NK-92 treated with Interleukin-12 subunit alpha and Interleukin-12 subunit beta, amount 100 ng/mL, for 24 hours (cell line): Measurements from ENCODE around the gene TNFSF8.
A peak's percentile ranks its signal among the peaks of the same experiment; 100 is the strongest.

Experiments
- DNase-seq: peaks from one replicate; lab custom pipeline; 2025; lab: John Stamatoyannopoulos, UW

The TNFSF8 gene

GRCh38 chr9:114902786-114903524 is 27.4 kb downstream of the TNFSF8 start:
- no peak for DNase-seq

DNA sequence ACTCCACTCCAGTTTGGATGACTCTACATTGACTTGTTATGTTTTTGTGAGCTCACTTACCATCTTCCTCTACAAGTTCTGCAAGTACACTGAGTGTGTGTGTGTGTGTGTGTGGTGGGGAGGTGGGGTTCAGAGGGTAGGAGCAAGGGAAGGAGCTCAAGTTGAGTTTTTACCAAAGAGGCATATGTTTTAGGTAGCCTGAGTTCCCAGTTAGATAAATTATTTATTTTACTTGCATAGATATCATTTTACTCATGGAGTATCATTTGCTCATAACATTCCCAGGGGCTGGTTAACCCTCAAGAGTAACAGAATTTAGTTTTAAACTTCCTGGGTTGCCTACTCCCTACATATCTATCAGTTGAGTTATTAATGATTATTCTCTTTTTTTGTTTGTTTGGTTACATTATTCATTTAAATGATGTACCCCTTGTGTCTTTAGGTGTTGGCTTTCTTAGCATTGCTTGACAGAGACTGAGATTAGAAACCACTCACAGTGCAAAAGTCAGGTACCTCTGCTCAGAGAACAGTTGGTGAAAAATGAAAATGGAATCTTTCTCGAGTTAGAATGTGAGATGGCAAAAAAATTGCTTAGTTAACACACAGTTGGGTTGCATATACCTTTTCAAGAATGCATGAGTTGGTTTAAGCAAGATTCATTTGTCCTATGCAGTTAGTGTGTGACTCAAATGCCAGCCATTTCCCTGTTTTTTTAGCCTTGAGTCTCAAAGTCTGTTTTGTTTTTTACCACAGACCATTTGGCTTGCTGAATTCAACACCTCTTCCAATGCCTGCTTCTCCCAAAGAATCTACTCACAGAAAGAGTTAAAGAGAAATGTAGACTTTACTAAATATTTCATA is 29.2 kb downstream of the TNFSF8 start:
- DNase-seq, result no peak

DNA sequence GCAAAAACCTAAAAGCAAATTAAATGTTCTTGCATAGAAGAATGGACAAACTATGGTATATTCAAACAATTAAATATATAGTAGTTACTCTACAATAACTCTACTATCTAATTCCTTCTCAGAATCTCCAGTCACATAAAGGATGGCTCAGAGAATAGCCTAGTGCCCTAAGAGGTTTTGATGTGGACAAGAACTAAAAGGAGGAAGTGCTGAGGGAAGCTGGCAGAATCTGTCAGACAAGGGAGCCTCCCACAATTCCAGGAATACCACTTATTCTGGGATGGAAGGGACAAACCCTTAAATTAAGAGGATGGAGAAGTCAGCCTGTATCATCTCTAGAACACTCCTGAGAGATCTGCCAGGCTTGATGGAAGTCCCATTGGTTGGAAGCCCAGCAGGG is 30.4 kb downstream of the TNFSF8 start:
- DNase-seq, result no peak

- DNase-seq, result no peak
Measured at GRCh38 chr9:114899461-114899860, 30.9 kb downstream of the TNFSF8 start.

GRCh38 chr9:114898741-114899140 is 31.6 kb downstream of the TNFSF8 start:
- DNase-seq, result peak; percentile 65

DNA sequence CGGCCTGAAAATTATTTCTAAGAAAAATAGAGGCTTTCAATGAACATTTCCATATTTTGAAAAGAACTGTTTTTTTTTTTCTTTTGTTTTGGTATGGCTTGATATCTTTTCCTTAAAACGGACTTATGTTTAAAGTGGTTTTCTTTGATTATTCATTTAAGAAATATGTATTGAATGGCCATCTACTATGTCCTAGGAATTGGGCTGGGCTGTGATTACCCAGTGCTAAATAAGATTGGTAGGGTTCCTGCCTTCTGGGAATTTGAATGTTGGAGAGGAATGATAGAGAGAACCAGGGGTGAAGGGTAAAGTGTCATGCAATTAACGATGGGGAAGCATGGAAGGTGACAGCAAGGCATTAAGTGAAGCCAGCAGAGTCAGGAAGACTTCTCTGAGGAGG is 33.2 kb downstream of the TNFSF8 start:
- no peak for DNase-seq

GRCh38 chr9:114896344-114896743 is 34.0 kb downstream of the TNFSF8 start:
- DNase-seq, result no peak

DNA sequence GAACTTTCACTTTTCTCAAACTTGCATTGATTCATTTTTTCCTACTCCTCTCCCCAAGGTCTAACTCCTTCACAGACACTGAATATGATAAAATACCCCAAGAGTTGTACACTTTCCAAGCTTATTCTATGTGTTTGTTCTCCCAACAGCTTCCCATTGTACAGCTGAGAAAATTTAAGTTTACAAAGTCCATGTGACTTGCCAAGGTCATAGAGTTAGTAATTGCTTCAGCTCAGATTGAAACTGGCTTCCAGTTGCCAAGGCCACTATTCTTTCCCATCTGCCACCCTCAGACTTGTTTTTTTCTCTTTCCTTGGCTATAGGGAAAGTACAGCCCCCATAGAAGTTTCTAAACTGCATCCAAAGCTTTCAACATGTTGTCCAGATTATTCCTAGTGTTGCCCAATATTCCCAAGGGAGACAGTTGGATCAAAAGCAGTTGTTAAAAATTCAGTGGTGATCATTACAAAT is 34.8 kb downstream of the TNFSF8 start:
- no peak for DNase-seq

- no peak for DNase-seq
Measured at GRCh38 chr9:114894609-114895433, 35.6 kb downstream of the TNFSF8 start.

- no peak for DNase-seq
Measured at GRCh38 chr9:114894206-114894605, 36.2 kb downstream of the TNFSF8 start.

DNA sequence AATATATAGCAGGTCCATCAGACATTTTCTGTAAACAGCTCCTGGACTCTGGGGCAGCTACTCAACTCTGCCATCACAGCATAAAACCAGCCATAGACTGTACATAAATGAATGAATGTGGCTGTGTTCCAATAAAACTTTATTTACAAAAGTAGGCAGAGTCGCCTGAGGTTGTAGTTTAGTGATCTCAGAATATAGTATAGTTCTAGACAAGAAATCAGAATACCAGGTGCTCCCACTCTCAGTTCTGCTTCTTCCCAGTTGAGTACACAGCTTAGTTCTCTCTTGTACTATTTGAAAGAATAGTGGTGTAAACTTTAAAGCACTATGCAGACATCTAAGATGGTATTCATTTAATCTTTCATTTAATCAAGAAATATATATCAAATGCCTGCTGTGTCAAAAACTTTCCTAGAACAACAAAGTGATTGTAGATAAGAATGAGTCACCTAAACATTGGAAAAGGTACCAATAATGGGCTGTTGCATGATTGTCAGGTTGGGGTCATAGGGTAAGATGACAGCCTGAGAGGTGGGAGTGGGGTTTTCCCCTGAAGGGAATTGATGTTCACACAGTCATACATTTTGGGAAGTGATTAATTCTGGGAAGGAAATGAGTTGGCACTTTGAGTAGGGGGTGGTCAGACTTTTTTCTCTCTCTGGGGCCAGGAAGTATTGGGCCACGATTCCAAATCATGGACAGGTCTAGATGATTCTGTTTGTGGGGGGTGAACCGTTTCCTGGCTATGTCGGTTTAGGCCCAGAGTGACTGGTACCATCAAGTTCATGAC is 37.0 kb downstream of the TNFSF8 start:
- no peak for DNase-seq

DNA sequence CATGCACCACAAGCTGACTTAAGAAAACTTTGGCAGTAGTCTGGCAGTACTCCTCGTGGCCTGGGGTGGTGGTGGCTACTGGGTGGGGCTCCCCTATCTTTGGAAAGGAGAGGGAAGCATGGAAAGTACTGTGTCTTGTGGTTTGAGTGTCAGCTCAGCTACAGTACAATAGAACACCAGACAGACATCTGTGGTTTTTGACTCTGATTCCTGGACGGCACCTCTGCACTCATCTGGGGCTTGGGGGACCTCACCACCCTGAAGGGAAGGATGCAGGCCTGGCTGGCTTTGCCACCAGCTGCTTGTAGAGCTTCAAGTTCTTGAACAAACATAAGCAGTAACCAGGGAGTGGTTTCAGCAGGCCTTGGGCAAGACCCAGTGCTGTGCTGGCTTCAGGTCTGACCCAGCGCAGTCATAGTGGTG is 40.6 kb downstream of the TNFSF8 start:
- peak; percentile 16 for DNase-seq

GRCh38 chr9:114888607-114889006 is 41.8 kb downstream of the TNFSF8 start:
- DNase-seq, result no peak

DNA sequence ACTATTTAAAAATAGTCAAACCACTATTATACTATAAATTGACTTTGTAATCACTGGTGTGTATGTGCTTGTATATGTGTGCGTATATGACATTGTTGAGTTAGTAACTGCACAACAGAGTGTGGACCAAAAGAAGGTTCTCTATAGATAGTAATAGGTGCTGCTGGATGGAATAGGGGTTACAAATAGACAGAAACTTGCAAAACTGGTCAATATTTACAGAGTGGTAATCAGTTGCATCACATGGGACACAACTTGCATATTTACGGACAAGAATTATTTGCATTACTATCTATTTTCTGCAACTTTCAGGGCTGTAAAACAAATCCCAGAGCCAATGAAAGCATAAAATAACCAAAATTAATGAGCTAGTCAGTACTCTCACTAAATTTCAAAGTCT is 42.4 kb downstream of the TNFSF8 start:
- DNase-seq, result no peak

- DNase-seq, result no peak
Measured at GRCh38 chr9:114884787-114885452, 45.5 kb downstream of the TNFSF8 start.

GRCh38 chr9:114883709-114884108 is 46.7 kb downstream of the TNFSF8 start:
- DNase-seq, result no peak

DNA sequence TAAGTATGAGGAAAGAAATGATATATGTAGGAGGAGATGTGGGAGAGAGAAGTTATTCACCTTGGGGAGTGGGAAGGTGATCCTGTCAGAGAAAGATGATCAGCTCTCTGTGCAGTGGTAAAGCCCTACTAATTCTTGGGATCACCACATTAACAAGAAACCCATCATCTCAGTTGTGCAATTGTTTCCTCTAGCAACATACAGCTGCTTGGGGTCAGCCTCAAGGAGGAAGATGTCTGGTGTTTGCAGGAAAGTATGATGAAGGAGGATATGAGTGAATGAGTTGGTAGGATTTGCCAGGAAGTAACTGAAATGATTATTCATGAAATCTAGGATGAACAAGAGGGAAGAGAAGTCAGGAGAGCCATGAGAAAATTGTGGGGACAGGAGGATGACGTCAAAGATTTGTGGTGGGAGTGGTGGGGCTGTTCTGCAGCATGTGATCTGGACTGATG is 50.1 kb downstream of the TNFSF8 start:
- DNase-seq, result no peak

DNA sequence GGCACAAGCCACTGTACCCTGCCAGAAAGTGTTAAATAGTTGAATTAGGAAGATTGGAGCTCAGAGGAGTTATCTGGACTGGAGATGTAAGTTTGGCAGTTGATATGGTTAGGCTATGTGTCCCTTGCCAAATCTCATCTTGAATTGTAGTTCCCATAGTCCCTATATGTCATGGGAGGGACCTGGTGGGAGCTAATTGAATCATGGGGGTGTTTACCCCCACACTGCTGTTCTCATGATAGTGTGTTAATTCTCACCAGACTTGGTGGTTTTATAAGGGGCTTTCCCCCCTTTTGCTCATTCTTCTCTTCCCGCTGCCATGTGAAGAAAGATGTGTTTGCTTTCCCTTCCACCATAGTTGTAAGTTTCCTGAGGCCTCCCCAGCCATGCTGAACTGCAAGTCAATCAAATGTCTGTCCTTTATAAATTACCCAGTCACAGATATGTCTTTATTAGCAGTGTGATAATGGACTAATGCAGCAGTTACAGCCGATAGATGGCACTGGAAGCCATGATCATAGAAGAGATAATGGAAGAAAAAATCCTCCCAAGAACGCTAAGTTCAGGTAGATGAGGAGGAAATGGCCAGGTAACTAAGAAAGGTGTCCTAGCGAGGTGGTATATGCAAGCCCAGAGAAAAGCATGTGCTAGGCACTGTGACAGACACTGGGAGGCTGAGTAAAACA is 51.4 kb downstream of the TNFSF8 start:
- no peak for DNase-seq

DNA sequence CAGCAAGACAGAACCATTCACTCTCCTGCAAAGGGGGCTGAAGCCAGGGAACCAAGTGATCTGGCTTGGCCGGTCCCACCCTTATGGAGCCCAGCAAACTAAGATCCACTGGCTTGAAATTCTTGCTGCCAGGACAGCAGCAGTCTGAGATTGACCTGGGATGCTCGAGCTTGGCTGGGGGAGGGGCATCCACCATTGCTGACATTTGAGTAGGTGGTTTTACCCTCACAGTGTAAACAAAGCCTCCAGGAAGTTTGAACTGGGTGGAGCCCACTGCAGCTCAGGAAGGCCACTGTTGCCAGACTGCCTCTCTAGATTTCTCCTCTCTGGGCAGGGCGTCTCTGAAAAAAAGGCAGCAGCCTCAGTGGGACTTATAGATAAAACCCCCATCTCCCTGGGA is 60.5 kb downstream of the TNFSF8 start:
- no peak for DNase-seq

DNA sequence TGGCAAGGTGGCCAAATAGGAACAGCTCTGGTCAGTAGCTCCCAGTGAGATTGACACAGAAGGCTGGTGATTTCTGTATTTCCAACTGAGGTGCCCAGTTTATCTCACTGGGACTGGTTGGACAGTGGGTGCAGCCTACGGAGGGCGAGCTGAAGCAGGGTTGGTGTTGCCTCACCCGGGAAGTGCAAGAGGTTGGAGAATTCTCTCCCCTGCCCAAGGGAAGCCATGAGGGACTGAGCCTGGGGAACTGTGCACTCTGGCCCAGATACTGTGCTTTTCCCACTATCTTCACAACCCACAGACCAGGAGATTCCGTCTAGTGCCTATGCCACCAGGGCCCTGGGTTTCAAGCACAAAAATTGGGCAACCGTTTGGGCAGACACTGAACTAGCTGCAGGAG is 61.0 kb downstream of the TNFSF8 start:
- no peak for DNase-seq
